Islet of Langerhans (tissue), 1 donor: Measurements from ENCODE around the gene LMBR1L.
A peak's percentile ranks its signal among the peaks of the same experiment; 100 is the strongest.
"Not testable (repeated sequence)": the region's sequence is repeated elsewhere in the genome, so short reads cannot be mapped to it uniquely, and the experiment has no call there.

Experiments
- FAIRE-seq: peaks from one replicate; lab custom pipeline; 2011; peaks lifted over from hg19 to GRCh38; lab: Jason Lieb, UNC

The LMBR1L gene

GRCh38 chr12:49088150-49088931, 22.3 kb downstream of the LMBR1L start:
- FAIRE-seq: no peak

DNA sequence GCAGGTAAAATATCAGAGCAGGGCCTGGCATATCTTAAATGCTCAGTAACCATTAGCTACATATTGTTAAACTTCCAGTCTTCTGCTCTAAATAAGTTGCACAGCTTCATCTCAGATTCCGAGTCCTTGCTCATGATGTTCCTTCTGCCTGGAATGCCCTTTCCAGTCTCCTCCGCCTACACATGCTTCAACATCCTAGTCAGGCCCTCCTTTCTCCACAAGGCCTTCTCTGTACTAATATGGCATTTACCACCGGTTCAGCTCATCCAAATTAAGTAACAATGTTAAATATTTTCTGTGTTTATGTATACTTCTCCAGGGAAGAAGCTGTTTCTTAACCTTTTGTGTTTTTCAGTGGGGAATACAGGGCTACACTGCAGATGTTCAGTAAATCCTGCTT, 24.5 kb downstream of the LMBR1L start:
- no peak for FAIRE-seq

DNA sequence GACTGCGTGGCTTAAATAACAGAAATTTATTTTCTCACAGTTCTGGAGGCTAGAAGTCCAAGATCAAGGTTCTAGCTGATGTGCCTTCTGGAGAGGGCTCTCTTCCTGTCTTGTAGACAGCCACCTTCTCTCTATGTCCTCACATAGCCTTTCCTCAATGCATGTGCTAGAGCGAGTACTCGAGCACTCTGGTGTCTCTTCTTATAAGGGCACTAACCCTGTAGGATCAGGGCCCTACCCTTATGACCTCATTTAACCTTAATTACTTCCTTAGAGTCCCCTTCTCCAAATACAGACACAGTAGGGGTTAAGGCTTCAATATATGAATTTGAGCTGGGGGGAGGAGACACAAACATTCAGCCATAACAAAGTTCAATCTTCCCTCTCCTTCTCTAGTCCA, 26.2 kb downstream of the LMBR1L start:
- no peak for FAIRE-seq

DNA sequence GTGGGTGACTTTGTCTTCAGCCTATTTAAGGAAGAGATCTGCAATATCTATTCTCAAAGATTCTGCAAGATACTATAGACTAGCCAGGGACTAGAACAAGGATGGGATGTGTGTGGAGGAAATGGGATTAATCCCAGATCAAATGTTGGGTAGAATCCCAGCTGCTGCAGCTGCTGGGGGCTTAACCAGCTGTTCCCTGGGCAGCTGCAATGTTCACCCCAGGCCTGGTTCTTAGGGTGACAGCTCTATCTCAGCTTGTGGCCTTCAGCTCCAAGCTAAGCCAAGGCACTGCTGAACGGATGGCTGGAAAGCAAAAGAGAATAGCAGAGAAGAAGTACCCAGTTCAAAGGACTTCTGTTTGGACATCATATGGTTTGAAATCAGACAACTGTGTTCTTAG, 30.9 kb downstream of the LMBR1L start:
- FAIRE-seq: no peak

DNA sequence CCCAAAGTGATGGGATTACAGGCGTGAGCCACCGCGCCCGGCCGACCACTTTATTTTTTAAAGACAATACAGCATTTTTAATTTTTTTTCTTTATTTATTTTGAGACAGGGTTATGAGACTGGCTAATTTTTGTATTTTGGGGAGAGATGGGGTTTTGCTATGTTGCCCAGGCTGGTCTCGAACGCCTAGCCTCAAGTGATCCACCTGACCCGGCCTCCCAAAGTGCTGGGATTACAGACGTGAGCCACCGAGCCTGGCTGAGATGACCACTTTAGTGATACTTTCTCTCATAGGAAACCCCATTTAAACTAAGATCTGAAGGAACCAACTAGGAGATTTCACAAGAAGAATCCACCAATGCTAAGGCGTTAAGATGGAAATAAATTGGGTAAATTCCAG, 39.7 kb downstream of the LMBR1L start:
- no peak for FAIRE-seq

DNA sequence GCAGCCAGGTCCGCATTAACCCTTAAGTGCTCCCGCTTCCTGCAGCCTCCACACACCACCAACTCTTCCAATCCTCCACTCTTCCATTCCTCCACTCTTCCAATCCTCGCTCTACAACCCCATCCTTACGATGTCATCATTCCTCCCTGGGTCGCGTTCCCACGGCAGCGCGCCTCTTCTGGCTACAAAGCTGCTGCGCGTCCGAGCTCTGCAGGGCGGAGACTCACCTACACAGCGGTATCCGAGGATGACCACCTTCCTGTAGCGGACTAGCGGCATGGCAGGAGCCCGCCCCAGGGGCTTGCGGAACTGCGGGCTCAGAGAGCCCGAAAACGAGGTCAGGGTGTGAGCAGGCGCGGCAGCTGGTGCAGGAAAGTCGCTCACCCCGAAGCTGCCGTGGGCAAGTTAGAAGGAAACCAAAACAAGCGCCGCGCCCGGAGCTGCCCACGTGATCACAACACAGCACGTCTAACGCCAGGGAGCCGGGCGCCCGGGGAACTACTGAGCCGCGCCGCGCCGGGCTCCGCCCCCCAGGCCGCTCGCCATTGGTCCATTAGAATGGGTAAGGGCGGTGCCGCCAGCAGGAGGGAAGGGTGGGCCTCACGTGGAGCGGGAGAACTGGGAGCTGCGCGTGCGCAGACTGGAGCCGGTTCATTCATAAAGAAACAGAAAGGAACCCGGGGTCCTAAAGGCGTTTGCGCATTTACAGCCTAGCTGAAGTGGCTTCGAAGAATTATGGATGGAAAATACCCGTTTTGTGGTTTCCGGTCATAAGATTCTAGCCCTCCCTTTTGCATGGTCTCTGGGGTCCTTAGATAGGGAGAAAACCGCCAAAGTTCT, 40.9 kb downstream of the LMBR1L start, which contains the start of gene RHEBL1:
Gene RHEBL1 (minus strand): TSS at position 473 of the 840 bp plus-strand sequence. CDS start 194 bp downstream, at position 279.
- no peak for FAIRE-seq

GRCh38 chr12:49068879-49069506, 41.7 kb downstream of the LMBR1L start:
- no peak for FAIRE-seq

DNA sequence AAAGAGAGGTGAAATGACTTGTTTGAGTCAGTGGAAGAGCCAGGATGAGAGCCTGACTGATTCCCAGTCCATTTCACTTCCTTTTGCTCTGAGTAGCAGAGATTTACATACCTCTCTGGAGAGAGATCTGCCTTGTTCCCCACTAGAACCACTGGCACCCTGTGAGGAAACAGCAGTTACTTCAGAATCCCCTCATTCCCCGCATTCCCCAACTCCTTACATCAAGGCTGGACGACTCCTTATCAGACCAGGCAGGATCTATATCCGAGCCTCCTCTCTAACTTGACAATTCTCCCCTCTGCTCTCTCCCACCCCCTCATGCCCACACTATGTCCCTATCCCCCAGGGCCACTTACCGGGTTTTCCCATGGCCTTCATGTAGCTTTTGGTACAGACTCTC, 44.5 kb downstream of the LMBR1L start:
- FAIRE-seq: no peak

- no peak for FAIRE-seq
Measured at GRCh38 chr12:49064767-49065152, 45.9 kb downstream of the LMBR1L start.

DNA sequence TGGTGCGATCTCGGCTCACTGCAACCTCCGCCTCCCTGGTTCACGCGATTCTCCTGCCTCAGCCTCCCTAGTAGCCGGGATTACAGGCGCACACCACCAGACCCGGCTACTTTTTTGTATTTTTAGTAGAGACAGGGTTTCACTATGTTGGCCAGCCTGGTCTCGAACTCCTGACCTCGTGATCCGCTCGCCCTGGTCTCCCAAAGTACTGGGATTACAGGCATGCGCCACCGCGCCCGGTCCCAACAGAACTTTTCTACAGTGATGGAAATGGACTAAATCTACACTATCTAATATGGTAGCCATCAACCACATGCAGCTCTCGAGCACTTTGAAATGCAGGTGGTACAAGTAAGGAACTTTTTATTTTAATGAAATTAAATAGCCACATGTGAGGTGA, 48.7 kb downstream of the LMBR1L start:
- FAIRE-seq: not testable (repeated sequence)

DNA sequence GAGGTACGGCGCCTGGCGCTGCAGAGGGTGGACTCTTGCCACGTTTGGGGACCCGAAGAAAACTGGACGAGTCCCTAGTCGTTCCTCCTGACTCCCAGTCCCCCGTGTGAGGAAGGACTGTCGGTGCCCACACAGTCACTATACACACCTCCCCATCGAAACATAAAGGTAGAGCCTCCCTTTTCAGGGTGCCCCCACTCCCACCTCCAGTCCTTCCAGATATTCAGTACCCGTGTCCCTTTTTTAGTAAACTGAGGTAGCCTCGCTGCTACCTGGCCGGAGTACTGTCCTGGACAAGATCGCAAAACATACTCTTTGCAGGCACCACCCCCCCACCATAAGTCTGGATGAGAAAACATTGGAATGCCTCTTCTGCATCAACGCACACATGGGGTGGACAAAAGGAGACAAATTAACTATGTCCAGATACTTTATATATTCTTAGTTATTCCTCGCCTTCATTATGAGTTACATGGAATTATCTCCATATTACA, 49.4 kb downstream of the LMBR1L start:
- no peak for FAIRE-seq

- FAIRE-seq: no peak
Measured at GRCh38 chr12:49060237-49061156, 50.1 kb downstream of the LMBR1L start, which contains the start of gene KMT2D. KMT2D (minus strand) TSS chr12:49060794; CDS start chr12:49055324, 5,470 bp downstream.

GRCh38 chr12:49059299-49060171, 51.1 kb downstream of the LMBR1L start:
- no peak for FAIRE-seq

DNA sequence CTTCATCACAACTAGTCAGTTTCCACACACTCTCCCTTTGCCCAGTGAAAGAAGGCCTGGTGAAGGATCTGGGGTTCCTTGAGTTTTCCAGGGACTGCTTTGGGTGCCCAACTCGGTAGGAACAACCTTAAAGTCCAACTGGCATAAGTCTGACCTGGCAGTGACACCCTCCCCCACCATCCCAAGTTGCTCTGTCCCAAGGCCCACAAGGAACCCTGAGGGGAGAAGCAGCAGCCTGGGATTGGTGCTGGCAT, 51.7 kb downstream of the LMBR1L start:
- no peak for FAIRE-seq

DNA sequence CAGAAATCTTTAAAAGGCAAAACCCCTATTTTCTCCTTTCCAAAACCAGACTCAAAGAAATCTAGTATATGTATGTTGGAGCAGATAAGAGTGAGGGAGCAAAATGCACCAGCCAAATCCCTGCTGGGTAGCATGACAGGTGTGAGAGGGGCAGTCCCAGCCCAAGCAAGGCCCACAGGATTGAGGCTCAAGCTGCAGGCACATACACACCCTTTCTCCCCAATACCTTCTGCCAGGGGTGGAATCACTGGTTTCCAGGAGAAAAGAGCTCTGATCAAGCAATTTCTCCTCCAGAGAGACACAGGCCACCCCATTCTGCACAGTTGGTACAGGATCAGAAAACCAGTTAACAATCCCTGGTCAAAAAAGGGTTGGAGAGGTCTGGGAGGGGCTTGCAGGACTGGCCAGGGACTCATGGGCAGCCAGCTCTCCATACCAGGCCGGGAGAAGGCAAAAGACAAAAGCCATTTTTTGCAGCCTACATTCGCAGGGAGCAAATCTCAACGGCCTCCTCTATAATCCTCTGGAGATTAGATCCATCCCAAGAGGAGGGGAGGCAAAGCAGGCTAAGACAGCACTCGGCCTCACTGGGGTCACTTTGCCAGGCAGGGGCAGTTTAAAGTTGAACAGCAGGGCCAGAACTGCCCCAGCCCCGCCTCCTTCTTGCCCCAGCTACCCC, 52.1 kb downstream of the LMBR1L start:
- FAIRE-seq: no peak

- FAIRE-seq: no peak
Measured at GRCh38 chr12:49057888-49058287, 52.8 kb downstream of the LMBR1L start.

DNA sequence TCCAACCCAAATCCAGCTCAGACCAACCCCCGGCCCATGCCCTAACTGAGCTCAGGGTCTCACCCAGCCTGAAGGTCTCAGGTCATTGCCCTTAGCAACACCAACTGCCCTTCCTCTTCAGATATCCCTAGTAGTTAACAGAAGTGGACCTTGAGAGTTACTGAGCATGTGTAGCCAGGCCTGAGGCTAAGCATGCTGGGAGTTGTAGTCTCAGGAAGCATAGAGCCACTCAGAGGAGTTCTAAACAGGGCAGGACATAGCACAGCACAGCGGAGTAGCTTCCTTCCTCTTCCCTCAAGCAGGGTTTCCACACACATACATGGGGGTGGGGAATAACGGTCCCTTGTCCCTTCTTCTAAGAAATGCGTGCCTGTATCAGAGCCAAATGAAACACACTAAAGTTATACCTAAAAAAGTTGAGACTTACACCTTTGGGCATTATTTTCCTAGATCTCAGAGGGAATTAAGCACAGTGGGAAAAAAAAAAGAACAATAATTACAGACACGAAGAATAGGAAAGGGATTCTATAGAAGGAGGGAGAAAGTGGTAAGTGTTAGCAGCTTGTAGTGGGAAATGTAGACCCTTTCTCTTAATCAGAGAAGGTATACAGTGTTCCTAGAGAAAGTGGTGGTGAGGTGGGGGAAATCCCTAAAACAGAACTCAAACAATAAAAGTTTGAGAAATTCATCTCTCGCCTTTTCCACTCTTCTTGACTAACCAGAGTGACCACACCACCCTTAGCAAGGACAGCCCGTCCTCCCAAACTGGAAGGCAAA, 54.5 kb downstream of the LMBR1L start:
- FAIRE-seq: peak; percentile 58

GRCh38 chr12:49055092-49055491, 55.6 kb downstream of the LMBR1L start:
- FAIRE-seq: no peak

DNA sequence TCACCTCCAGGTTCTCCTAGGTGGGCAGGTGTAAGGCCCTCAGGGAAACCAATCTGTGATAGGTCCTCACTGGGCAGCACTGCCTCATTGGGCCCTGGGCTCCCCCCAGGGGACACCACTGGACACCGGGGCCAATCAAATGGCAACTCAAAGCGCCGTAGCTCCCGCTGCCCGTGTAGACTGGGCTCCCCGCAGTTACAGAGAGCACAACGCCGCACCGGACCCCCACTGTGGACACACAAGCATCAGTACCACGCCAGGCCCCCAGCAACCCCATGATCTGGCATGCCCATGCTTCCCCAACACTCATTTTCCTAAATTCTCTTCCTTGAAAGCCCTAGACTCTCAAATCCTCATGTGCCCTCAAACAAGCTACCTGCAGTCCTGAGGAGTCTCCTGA, 56.1 kb downstream of the LMBR1L start:
- FAIRE-seq: no peak
